H1 (cell line): ENCODE measurements around the gene CDH26. TPM values are rescaled to one million over a fixed set of nuclear protein-coding genes. Genes with fewer than 3 reads are reported as not detected.

ENCODE experiments used
- CTCF ChIA-PET: fragments of 300-600 bp; sonication (Branson Sonifier 250); formaldehyde crosslinking; loops from one replicate; lab custom pipeline; 2021; ENCODE audit not compliant: partially characterized antibody; lab: Charles Lee
- POLR2A ChIA-PET: fragments of 300-600 bp; sonication (Branson Sonifier 250); formaldehyde crosslinking; loops from one replicate; lab custom pipeline; 2021; ENCODE audit warnings: inconsistent platforms; ENCODE audit not compliant: partially characterized antibody; lab: Charles Lee
- DNase-seq, 2 experiments: peaks; one replicate each; pipeline versions ENCODE4 v3.0.0 to v3.0.0-alpha.2; 2010 to 2022; ENCODE audit warnings: low spot score in 2 of 2, low read depth in 1 of 2, mixed read lengths in 1 of 2
- FAIRE-seq: peaks from 2 replicates; lab custom pipeline; 2011; peaks lifted over from hg19 to GRCh38; lab: Jason Lieb, UNC
- H2AFZ ChIP-seq: 2 replicates; pipeline ENCODE4 v1.8.1; 2012; ENCODE audit warnings: low read length, inconsistent platforms
- H2AK5ac ChIP-seq: 2 replicates; pipeline ENCODE4 v1.6.1; 2013; ENCODE audit warnings: low read depth, low read length
- H2BK120ac ChIP-seq: replicated peaks from 2 replicates; pipeline ENCODE3; 2013; ENCODE audit warnings: low read depth, low read length, inconsistent platforms
- H2BK12ac ChIP-seq: 2 replicates; pipeline ENCODE4 v1.6.1; 2013; ENCODE audit warnings: low read depth, low read length
- H2BK15ac ChIP-seq: 2 replicates; pipeline ENCODE4 v1.6.1; 2013; ENCODE audit warnings: low read length
- H2BK20ac ChIP-seq: 2 replicates; pipeline ENCODE4 v1.6.1; 2013; ENCODE audit warnings: low read length
- H2BK5ac ChIP-seq: 2 replicates; pipeline ENCODE4 v1.6.1; 2013; ENCODE audit warnings: low read depth, low read length
- H3K14ac ChIP-seq: 2 replicates; pipeline ENCODE4 v1.6.1; 2013; ENCODE audit warnings: inconsistent platforms; ENCODE audit not compliant: insufficient read length
- H3K18ac ChIP-seq: 2 replicates; pipeline ENCODE4 v1.6.1; 2013; ENCODE audit warnings: low read length; ENCODE audit errors: extremely low read depth
- H3K23ac ChIP-seq: 2 replicates; pipeline ENCODE4 v1.6.1; 2013; ENCODE audit warnings: inconsistent platforms; ENCODE audit not compliant: insufficient read length
- H3K23me2 ChIP-seq: 2 replicates; pipeline ENCODE4 v1.6.1; 2013; ENCODE audit warnings: low read depth, low read length
- H3K27ac ChIP-seq: 2 replicates; pipeline ENCODE4 v1.6.1; 2011; ENCODE audit warnings: low read depth, low read length, inconsistent platforms
- H3K27me3 ChIP-seq, 4 experiments: replicated peaks in 1 of 4; 1 replicate in 1 of 4; 2 replicates in 3 of 4; pipeline versions ENCODE4 v1.6.1 to v1.8.1; 2011 to 2013; ENCODE audit warnings: low read length in 3 of 4, mild to moderate bottlenecking in 3 of 4, inconsistent platforms in 2 of 4, mixed read lengths in 2 of 4, moderate library complexity in 1 of 4; ENCODE audit not compliant: control insufficient read depth in 3 of 4, insufficient read depth in 3 of 4; ENCODE audit errors: extremely low read depth in 1 of 4
- H3K36me3 ChIP-seq, 4 experiments: 2 replicates each; pipeline versions ENCODE4 v1.6.1 to v1.8.1; 2011 to 2013; ENCODE audit warnings: mild to moderate bottlenecking in 4 of 4, low read length in 3 of 4, moderate library complexity in 2 of 4, control low read depth in 1 of 4, inconsistent platforms in 1 of 4; ENCODE audit not compliant: insufficient read depth in 4 of 4, control insufficient read depth in 2 of 4
- H3K4ac ChIP-seq: replicated peaks from 2 replicates; pipeline ENCODE3; 2013; ENCODE audit warnings: low read length, low read depth, mixed read lengths, inconsistent platforms; ENCODE audit not compliant: insufficient read length
- H3K4me1 ChIP-seq, 4 experiments: replicated peaks in 1 of 4; 1 replicate in 1 of 4; 2 replicates in 3 of 4; pipeline versions ENCODE4 v1.6.1 to v1.8.1; 2011 to 2013; ENCODE audit warnings: low read length in 3 of 4, inconsistent platforms in 2 of 4, mixed read lengths in 1 of 4; ENCODE audit not compliant: insufficient read depth in 4 of 4, control insufficient read depth in 3 of 4
- H3K4me2 ChIP-seq, 2 experiments: 2 replicates each; pipeline versions ENCODE4 v1.6.1 to v1.8.1; 2011 to 2013; ENCODE audit warnings: low read depth in 2 of 2, low read length in 2 of 2, control low read depth in 1 of 2, inconsistent platforms in 1 of 2, mild to moderate bottlenecking in 1 of 2; ENCODE audit not compliant: insufficient read depth in 1 of 2
- H3K4me3 ChIP-seq, 4 experiments: fragments of 200-600, 300-600 bp in 1 of 4; sonication (generic), shearing (Covaris generic), sonication (Bioruptor Twin) in 1 of 4; 2 replicates each; pipeline versions ENCODE4 v1.5.1 to v1.8.1; 2011 to 2016; ENCODE audit warnings: low read length in 4 of 4, low read depth in 3 of 4, control low read depth in 2 of 4, inconsistent platforms in 2 of 4, mild to moderate bottlenecking in 2 of 4, mixed read lengths in 1 of 4, moderate library complexity in 1 of 4; ENCODE audit not compliant: insufficient read depth in 2 of 4; ENCODE audit errors: extremely low read depth in 1 of 4
- H3K56ac ChIP-seq: replicated peaks from 2 replicates; pipeline ENCODE3; 2013; ENCODE audit warnings: low read depth, mild to moderate bottlenecking, mixed read lengths, low read length, inconsistent platforms; ENCODE audit not compliant: insufficient read length
- H3K79me1 ChIP-seq: 2 replicates; pipeline ENCODE4 v1.6.1; 2013; ENCODE audit warnings: low read depth, low read length, control low read depth
- H3K79me2 ChIP-seq, 2 experiments: 2 replicates each; pipeline versions ENCODE4 v1.6.1 to v1.8.1; 2012 to 2013; ENCODE audit warnings: low read length in 2 of 2, mild to moderate bottlenecking in 2 of 2, inconsistent platforms in 1 of 2; ENCODE audit not compliant: insufficient read depth in 2 of 2, control insufficient read depth in 1 of 2
- H3K9ac ChIP-seq, 4 experiments: replicated peaks in 1 of 4; 1 replicate in 1 of 4; 2 replicates in 3 of 4; pipeline versions ENCODE4 v1.6.1 to v1.8.1; 2011 to 2013; ENCODE audit warnings: low read depth in 3 of 4, low read length in 3 of 4, control low read depth in 2 of 4, mild to moderate bottlenecking in 2 of 4, moderate library complexity in 2 of 4, inconsistent platforms in 1 of 4; ENCODE audit errors: extremely low read depth in 1 of 4
- H3K9me3 ChIP-seq, 2 experiments: 2 replicates each; pipeline versions ENCODE4 v1.6.1 to v1.8.1; 2012 to 2013; ENCODE audit warnings: mild to moderate bottlenecking in 2 of 2, moderate library complexity in 2 of 2, control low read depth in 1 of 2, inconsistent platforms in 1 of 2, low read depth in 1 of 2, low read length in 1 of 2, mixed read lengths in 1 of 2; ENCODE audit not compliant: insufficient read depth in 2 of 2
- H4K20me1 ChIP-seq, 2 experiments: replicated peaks in 1 of 2; 2 replicates each; pipeline versions ENCODE3 to v1.8.1; 2011 to 2013; ENCODE audit warnings: inconsistent platforms in 2 of 2, low read length in 2 of 2, mild to moderate bottlenecking in 1 of 2; ENCODE audit not compliant: insufficient read depth in 2 of 2, control insufficient read depth in 1 of 2
- H4K5ac ChIP-seq: 2 replicates; pipeline ENCODE4 v1.6.1; 2013; ENCODE audit warnings: low read length, low read depth, mixed read lengths, inconsistent platforms; ENCODE audit not compliant: insufficient read length
- H4K8ac ChIP-seq: 2 replicates; pipeline ENCODE4 v1.8.0; 2013; ENCODE audit warnings: mild to moderate bottlenecking, moderate library complexity, low read length, inconsistent platforms; ENCODE audit not compliant: insufficient read depth; ENCODE audit errors: extremely low read depth
- H4K91ac ChIP-seq: replicated peaks from 2 replicates; pipeline ENCODE3; 2013; ENCODE audit warnings: low read length, mixed read lengths, inconsistent platforms; ENCODE audit not compliant: insufficient read length
- BRCA1 ChIP-seq: IDR thresholded peaks from 2 replicates; pipeline ENCODE4 v1.6.1; 2012; ENCODE audit warnings: low read depth, low read length, improper control_type of control experiment
- CHD1 ChIP-seq: IDR thresholded peaks from 2 replicates; pipeline ENCODE4 v1.6.1; 2012; ENCODE audit warnings: low read depth, low read length, improper control_type of control experiment
- TAF7 ChIP-seq: optimal IDR thresholded peaks from 2 replicates; pipeline ENCODE3; 2011; ENCODE audit warnings: low read depth, mild to moderate bottlenecking, inconsistent platforms, low read length, moderate library complexity, borderline replicate concordance
- WGBS, 2 experiments: shearing (Covaris generic) in 1 of 2; methylation state at CpG; one replicate each; pipeline versions ENCODE4 v1.1.6 to v1.1.7; 2013 to 2015; ENCODE audit warnings: low lambda C conversion rate in 2 of 2, mixed read lengths in 2 of 2, inconsistent platforms in 1 of 2, low coverage in 1 of 2, missing lambda C conversion rate in 1 of 2; ENCODE audit not compliant: insufficient replicate concordance in 2 of 2, insufficient coverage in 1 of 2, insufficient read length in 1 of 2; ENCODE audit errors: extremely low coverage in 1 of 2, missing lambda C conversion rate in 1 of 2; 5-methylcytosine and 5-hydroxymethylcytosine counted together
- polyA plus RNA-seq, 7 experiments: library from polyadenylated mRNA; depleted of rRNA in 3 of 7; stranded (reverse) in 5 of 7; unstranded in 2 of 7; fragments of >200 nt in 5 of 7; fragments of 200-250 nt in 2 of 7; gene quantifications; 1 replicate in 5 of 7; 2 replicates in 1 of 7; 4 replicates in 1 of 7; pipeline versions ENCODE4 v1.2.1 to v1.2.3, GENCODE V29; 2011 to 2013; ENCODE audit warnings: missing spikeins in 2 of 7, mixed read lengths in 2 of 7
- total RNA-seq: library from RNA; stranded (reverse); fragmentation: NEBNext Ultra II Directional; extraction: Animal tissue kit (Norgen Biotek cat#: 25700); gene quantifications from 2 replicates; pipeline ENCODE4 v1.2.1, GENCODE V29; 2021

The CDH26 gene
- total and polyA plus RNA-seq, 2 of the 8 experiments (the other 6 are each of a cell fraction or from before 2014, with no cell fraction given): 1.5 to 1.7 TPM

- no peak overlapping the region for H3K23ac ChIP-seq
- H3K14ac ChIP-seq: no peak overlapping the region
- no peak overlapping the region for H4K91ac ChIP-seq
- H2BK5ac ChIP-seq: no peak overlapping the region
- DNase-seq (peak; percentile 44 to 80), FAIRE-seq (peak; percentile 60)
- H4K8ac ChIP-seq: peak overlapping the region; percentile 78; the same call in 1 of the 2 replicates
- H3K18ac ChIP-seq: no peak overlapping the region
- H3K27ac ChIP-seq: no peak overlapping the region
- H2BK15ac ChIP-seq: no peak overlapping the region
- H3K79me2 ChIP-seq: no peaks in the 10 kb centered on the region
- H3K4me1 ChIP-seq: peaks cover 2 to 11% (median 7%) of the 10 kb centered on the region in 4 experiments; a peak in 6 of 7 replicates
- 0 out of 2 replicates have a peak overlapping the region, but pooled peaks have one; percentile 41 for H2BK12ac ChIP-seq
- no peaks in the 10 kb centered on the region for H3K79me1 ChIP-seq
- no peak overlapping the region for H3K56ac ChIP-seq
- 38% methylated on average over 11 of the region's 11 CpGs; no CpG with 5 or more reads in 1 of the 2 experiments for WGBS, 2 experiments
- ChIA-PET POLR2A (no interaction called here), CTCF (interaction anchor here (0.6 to 4.2 kb wide), 35 partner anchors 9 to 1832 kb away, joined by 3 to 24 read pairs (median 4); no protein-coding TSS in a partner anchor)
- H4K20me1 ChIP-seq: no peaks in the 10 kb centered on the region
- H3K4me2 ChIP-seq: no peak overlapping the region
- no peak overlapping the region for H3K4ac ChIP-seq
- no peak overlapping the region for H3K4me3 ChIP-seq
- no peak overlapping the region for H2BK120ac ChIP-seq
- no peaks in the 10 kb centered on the region for H3K23me2 ChIP-seq
- H3K9ac ChIP-seq: no peak overlapping the region
- H3K27me3 ChIP-seq: no peaks in the 10 kb centered on the region; a peak in 1 of 7 replicates
- no peaks in the 10 kb centered on the region for H3K36me3 ChIP-seq
- H2AK5ac ChIP-seq: no peak overlapping the region
- H4K5ac ChIP-seq: peak overlapping the region; percentile 40
- no peak overlapping the region for H2BK20ac ChIP-seq
- H3K9me3 ChIP-seq: no peaks in the 10 kb centered on the region
- no peak overlapping the region for H2AFZ ChIP-seq
- no peak for TF ChIP-seq BRCA1
- no peak for TF ChIP-seq TAF7
- TF ChIP-seq CHD1: no peak
Observed at GRCh38 chr20:60057123-60057865, 99.1 kb downstream of the CDH26 start.
